ENCODE measurements around the gene LRP8. TPM values are rescaled to one million over a fixed set of nuclear protein-coding genes. Genes with fewer than 3 reads are reported as not detected.

LRP8 gene
- total RNA-seq, 6 experiments from 2014 or later = 0.21 to 1.2 (median 0.56) TPM

DNA sequence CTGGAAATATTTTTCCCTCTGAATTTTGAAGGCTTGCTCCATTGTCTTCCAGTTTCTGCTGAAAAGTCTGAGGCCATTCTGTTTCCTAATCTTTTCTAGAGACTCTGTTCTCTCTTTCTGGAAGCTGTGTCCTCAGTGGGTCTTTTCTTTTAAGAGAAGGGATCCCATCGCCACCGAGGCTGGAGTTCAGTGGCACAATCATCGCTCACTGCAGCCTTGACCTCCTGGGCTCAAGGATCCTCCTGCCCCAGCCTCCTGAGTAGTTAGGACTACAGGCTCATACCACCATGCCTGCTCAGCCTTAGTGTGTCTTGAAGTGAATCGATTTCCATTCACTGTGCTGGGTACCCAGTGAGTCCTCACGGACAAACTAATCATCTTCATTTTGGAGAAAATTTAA is 9.6 kb upstream of the LRP8 start:
- no peaks in the 10 kb centered on the region for H3K27me3 ChIP-seq
- no peak overlapping the region for H3K27ac ChIP-seq
- ATAC-seq (no peak), DNase-seq (peak in 1 of 3 donors; percentile 8)
- TF ChIP-seq CTCF (IDR thresholded peaks at IDR 0.05) (no peak), POLR2A (IDR thresholded peaks at IDR 0.05) (no peak)
- no peaks in the 10 kb centered on the region for H3K36me3 ChIP-seq
- no peak overlapping the region for H3K4me3 ChIP-seq
- WGBS (ENCODE audit: insufficient coverage, low coverage, low lambda C conversion rate, missing lambda C conversion rate) = 63% methylated on average over 2 of the region's 5 CpGs
- intact Hi-C loops (cut with DNase I) = no loop called here
- H3K4me1 ChIP-seq = no peaks in the 10 kb centered on the region
- H3K9me3 ChIP-seq = no peaks in the 10 kb centered on the region

DNA sequence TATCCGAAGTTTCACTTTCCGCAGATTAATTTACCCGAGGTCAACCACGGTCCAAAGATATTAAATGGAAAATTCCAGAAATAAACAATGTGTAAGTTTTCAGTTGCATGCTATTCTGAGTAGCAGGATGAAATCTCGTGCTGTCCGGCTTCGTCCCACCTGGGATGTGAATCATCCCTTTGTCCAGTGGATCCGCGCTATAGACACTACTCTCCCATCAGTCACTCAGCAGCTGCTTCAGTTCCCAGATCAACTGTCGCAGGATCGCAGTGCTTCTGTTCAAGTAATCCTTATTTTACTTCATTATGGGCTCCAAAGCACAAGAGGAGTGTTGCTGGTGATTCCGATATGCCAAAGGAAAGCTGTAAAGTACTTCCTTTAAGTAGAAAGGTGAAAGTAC is 8.3 kb upstream of the LRP8 start:
- Histone ChIP-seq H3K36me3 (no peaks in the 10 kb centered on the region), H3K27me3 (no peaks in the 10 kb centered on the region), H3K4me3 (no peak overlapping the region), H3K4me1 (no peaks in the 10 kb centered on the region), H3K27ac (no peak overlapping the region), H3K9me3 (no peaks in the 10 kb centered on the region)
- DNase-seq (peak in 1 of 3 donors; percentile 21), ATAC-seq (no peak)
- intact Hi-C loops (cut with DNase I) = no loop called here
- 83% methylated on average over 12 of the region's 12 CpGs for WGBS (ENCODE audit: insufficient coverage, low coverage, low lambda C conversion rate, missing lambda C conversion rate)
- TF ChIP-seq CTCF (IDR thresholded peaks at IDR 0.05) = no peak
- TF ChIP-seq POLR2A (IDR thresholded peaks at IDR 0.05) = no peak

GRCh38 chr1:53335661-53336060 is 7.8 kb upstream of the LRP8 start:
- intact Hi-C loops (cut with DNase I) = no loop called here
- no peak for TF ChIP-seq POLR2A (IDR thresholded peaks at IDR 0.05)
- no peak for TF ChIP-seq CTCF (IDR thresholded peaks at IDR 0.05)
- Histone ChIP-seq H3K4me3 (no peak overlapping the region), H3K27me3 (no peaks in the 10 kb centered on the region), H3K9me3 (no peaks in the 10 kb centered on the region), H3K27ac (no peak overlapping the region), H3K4me1 (no peaks in the 10 kb centered on the region), H3K36me3 (no peaks in the 10 kb centered on the region)
- DNase-seq = no peak
- no peak for ATAC-seq
- 56% methylated on average over 1 of the region's 1 CpG for WGBS (ENCODE audit: insufficient coverage, low coverage, low lambda C conversion rate, missing lambda C conversion rate)

GRCh38 chr1:53334781-53335180 is 6.9 kb upstream of the LRP8 start:
- no peak for ATAC-seq
- no peak for TF ChIP-seq CTCF (IDR thresholded peaks at IDR 0.05)
- TF ChIP-seq POLR2A (IDR thresholded peaks at IDR 0.05) = no peak
- Histone ChIP-seq H3K27me3 (no peaks in the 10 kb centered on the region), H3K9me3 (no peaks in the 10 kb centered on the region), H3K4me1 (no peaks in the 10 kb centered on the region), H3K27ac (no peak overlapping the region), H3K36me3 (no peaks in the 10 kb centered on the region), H3K4me3 (no peak overlapping the region)
- WGBS (ENCODE audit: insufficient coverage, low coverage, low lambda C conversion rate, missing lambda C conversion rate) = 30% methylated on average over 8 of the region's 9 CpGs
- intact Hi-C loops (cut with DNase I) = no loop called here
- no peak for DNase-seq

GRCh38 chr1:53334312-53334711 is 6.4 kb upstream of the LRP8 start:
- Histone ChIP-seq H3K4me1 (no peaks in the 10 kb centered on the region), H3K27me3 (no peaks in the 10 kb centered on the region), H3K36me3 (no peaks in the 10 kb centered on the region), H3K4me3 (no peak overlapping the region), H3K27ac (no peak overlapping the region), H3K9me3 (no peaks in the 10 kb centered on the region)
- ATAC-seq = no peak
- intact Hi-C loops (cut with DNase I) = no loop called here
- DNase-seq = no peak
- TF ChIP-seq CTCF (IDR thresholded peaks at IDR 0.05) (no peak), POLR2A (IDR thresholded peaks at IDR 0.05) (no peak)
- 55% methylated on average over 2 of the region's 2 CpGs for WGBS (ENCODE audit: insufficient coverage, low coverage, low lambda C conversion rate, missing lambda C conversion rate)
